Non-pigmented ciliary epithelial cell (primary cell): ENCODE measurements around the gene GOSR1.

Source experiments
- DNase-seq: peaks from one replicate; pipeline ENCODE4 v3.0.0-alpha.2; 2010; ENCODE audit warnings: low read depth

Gene GOSR1

GRCh38 chr17:30576326-30576861, 99.2 kb downstream of the GOSR1 start:
- no peak for DNase-seq
